K562 (cell line): ENCODE data around the gene TMEM184B. TPM values are rescaled to one million over a fixed set of nuclear protein-coding genes. Genes with fewer than 3 reads are reported as not detected.

Experiments
- CREM ChIP-seq: IDR thresholded peaks from 2 replicates; pipeline ENCODE4 v1.6.1; 2014; ENCODE audit warnings: antibody characterized with exemption, low read depth
- E2F8 ChIP-seq: fragments of 450-650 bp; IDR thresholded peaks from 2 replicates; pipeline ENCODE4 v1.7.1; 2018; ENCODE audit warnings: mild to moderate bottlenecking, low read depth; ENCODE audit not compliant: partially characterized antibody
- ESRRA ChIP-seq: fragments of 450-650 bp; IDR thresholded peaks from 2 replicates; pipeline ENCODE4 v1.6.1; 2014; ENCODE audit warnings: low read depth, mild to moderate bottlenecking, moderate library complexity, borderline replicate concordance
- HCFC1 ChIP-seq: IDR thresholded peaks from 2 replicates; pipeline ENCODE4 v1.6.1; 2012; ENCODE audit warnings: low read depth, low read length, improper control_type of control experiment
- HDAC2 ChIP-seq: fragments of 450-650 bp; IDR thresholded peaks from 2 replicates; pipeline ENCODE4 v1.6.1; 2016; ENCODE audit warnings: mild to moderate bottlenecking
- KLF13 ChIP-seq: fragments of 450-650 bp; IDR thresholded peaks from 2 replicates; pipeline ENCODE4 v1.6.1; 2016; ENCODE audit warnings: missing genetic modification characterization, low read depth, mild to moderate bottlenecking, missing compliant biosample characterization, moderate library complexity, borderline replicate concordance
- KLF16 ChIP-seq: IDR thresholded peaks from 2 replicates; pipeline ENCODE4 v1.6.1; 2016; ENCODE audit warnings: antibody characterized with exemption
- NELFE ChIP-seq: IDR thresholded peaks from 2 replicates; pipeline ENCODE4 v1.6.1; 2011; ENCODE audit warnings: mild to moderate bottlenecking; ENCODE audit not compliant: insufficient read depth, insufficient read length
- NFATC3 ChIP-seq: fragments of 450-650 bp; IDR thresholded peaks from 2 replicates; pipeline ENCODE4 v1.6.1; 2017; ENCODE audit warnings: mild to moderate bottlenecking
- NR2C2 ChIP-seq, 2 experiments: fragments of 200-800 bp in 1 of 2; sonication (Bioruptor generic) in 1 of 2; sonication (generic) in 1 of 2; formaldehyde crosslinking in 1 of 2; IDR thresholded peaks; 2 replicates each; pipeline versions ENCODE4 v1.6.1 to v1.8.0; 2016 to 2022; ENCODE audit warnings: mild to moderate bottlenecking in 1 of 2, missing compliant biosample characterization in 1 of 2, missing genetic modification characterization in 1 of 2, missing genetic modification reagents in 1 of 2
- POLR2B ChIP-seq: fragments of 450-650 bp; IDR thresholded peaks from 2 replicates; pipeline ENCODE4 v1.6.1; 2018; ENCODE audit warnings: low read depth; ENCODE audit not compliant: partially characterized antibody
- POLR3A ChIP-seq: IDR thresholded peaks from 2 replicates; pipeline ENCODE4 v1.6.1; 2011; ENCODE audit warnings: borderline replicate concordance, mild to moderate bottlenecking, moderate library complexity; ENCODE audit not compliant: insufficient read length, insufficient read depth; ENCODE audit errors: extremely low read depth
- PYGO2 ChIP-seq: fragments of 450-650 bp; IDR thresholded peaks from 2 replicates; pipeline ENCODE4 v1.6.1; 2016; ENCODE audit warnings: mild to moderate bottlenecking, missing genetic modification characterization, moderate library complexity, missing compliant biosample characterization
- SAFB2 ChIP-seq: fragments of 200-400 bp; formaldehyde crosslinking; IDR thresholded peaks from 2 replicates; pipeline ENCODE4 v1.6.1; 2018; ENCODE audit warnings: borderline replicate concordance, low read length, low read depth, moderate library complexity; ENCODE audit not compliant: severe bottlenecking
- TGIF2 ChIP-seq: sonication (generic); formaldehyde crosslinking; IDR thresholded peaks from 2 replicates; pipeline ENCODE4 v1.8.1; 2022; ENCODE audit warnings: mild to moderate bottlenecking, missing genetic modification reagents, moderate library complexity
- TOE1 ChIP-seq, 2 experiments: fragments of 450-650 bp in 1 of 2; sonication (generic) in 1 of 2; formaldehyde crosslinking in 1 of 2; IDR thresholded peaks; 2 replicates each; pipeline versions ENCODE4 v1.7.1 to v1.8.0; 2016 to 2022; ENCODE audit warnings: borderline replicate concordance in 2 of 2, mild to moderate bottlenecking in 2 of 2, antibody characterized with exemption in 1 of 2, inconsistent platforms in 1 of 2, low read depth in 1 of 2, missing genetic modification reagents in 1 of 2, moderate library complexity in 1 of 2
- U2AF2 ChIP-seq: fragments of 200-400 bp; formaldehyde crosslinking; optimal IDR thresholded peaks from 2 replicates; pipeline ENCODE3; 2017; ENCODE audit warnings: low read depth, mild to moderate bottlenecking, low read length
- ZBTB43 ChIP-seq: sonication (generic); formaldehyde crosslinking; IDR thresholded peaks from 2 replicates; pipeline ENCODE4 v1.8.0; 2023; ENCODE audit warnings: mild to moderate bottlenecking, missing genetic modification reagents
- ZNF41 ChIP-seq: fragments of 250-450 bp; sonication (Bioruptor Pico); conservative IDR thresholded peaks from 2 replicates; pipeline ENCODE4 v1.4.0; 2020; ENCODE audit warnings: mild to moderate bottlenecking
- ZNF586 ChIP-seq: fragments of 450-650 bp; formaldehyde crosslinking; conservative IDR thresholded peaks from 2 replicates; pipeline ENCODE4 v1.4.0; 2020; ENCODE audit warnings: mild to moderate bottlenecking, moderate library complexity
- polyA plus RNA-seq, 8 experiments: library from polyadenylated mRNA; depleted of rRNA in 4 of 8; stranded (reverse) in 5 of 8; unstranded in 3 of 8; fragments of >200 nt; fragmentation: Nextera tagmentation in 2 of 8; fragmentation: Illumina TruSeq in 1 of 8; extraction: Ambion mirVana in 2 of 8; extraction: Trizol in 1 of 8; gene quantifications; 2 replicates each; pipeline versions ENCODE4 v1.2.1 to v1.2.3, GENCODE V29; 2011 to 2014; ENCODE audit warnings: inconsistent platforms in 1 of 8, missing spikeins in 1 of 8
- total RNA-seq, 7 experiments: library from RNA; depleted of rRNA in 6 of 7; stranded (reverse); fragments of >200 nt in 6 of 7; fragmentation: Illumina TruSeq in 2 of 7; extraction: Trizol in 2 of 7; gene quantifications; 2 replicates each; pipeline versions ENCODE4 v1.2.1 to v1.2.3, GENCODE V29; 2011 to 2021; ENCODE audit warnings: low replicate concordance in 1 of 7

Gene TMEM184B
- total and polyA plus RNA-seq, 9 of the 15 experiments (the other 6 are each of a cell fraction or from before 2014, with no cell fraction given) = 0.31 to 25.1 (median 6.2) TPM

GRCh38 chr22:38214302-38215056 is 58.3 kb downstream of the TMEM184B start (continued):
- no peak for TF ChIP-seq ZBTB43
- TF ChIP-seq E2F8 = no peak
- TF ChIP-seq ZNF41 (CRISPR knock-in tag) = no peak
- peak; percentile 29; the same call in 1 of the 2 replicates for TF ChIP-seq CREM
- no peak for TF ChIP-seq NFATC3
- no peak for TF ChIP-seq POLR3A
- no peak for TF ChIP-seq NELFE
- TF ChIP-seq ZNF586 (CRISPR knock-in tag) = no peak
- TF ChIP-seq NR2C2 (CRISPR knock-in tag; IDR thresholded peaks at IDR 0.05) = 0 out of 2 replicates have a peak, but pooled peaks have one; percentile 34
- TF ChIP-seq NR2C2 (tag; IDR thresholded peaks at IDR 0.05) = no peak
- no peak; the same call in 1 of the 2 replicates for TF ChIP-seq ESRRA
- TF ChIP-seq PYGO2 (tag) = no peak
- TF ChIP-seq KLF16 = no peak
- no peak for TF ChIP-seq TOE1 (IDR thresholded peaks at IDR 0.05; ENCODE audit: borderline replicate concordance)
- 0 out of 2 replicates have a peak, but pooled peaks have one; percentile 24 for TF ChIP-seq TOE1 (CRISPR knock-in tag; IDR thresholded peaks at IDR 0.05; ENCODE audit: borderline replicate concordance, low read depth)
- 0 out of 2 replicates have a peak, but pooled peaks have one; percentile 16 for TF ChIP-seq HDAC2
- peak; percentile 39; the same call in 1 of the 2 replicates for TF ChIP-seq KLF13
- no peak for TF ChIP-seq U2AF2
- no peak for TF ChIP-seq POLR2B
- no peak for TF ChIP-seq TGIF2 (CRISPR knock-in tag)
- no peak for TF ChIP-seq HCFC1
- TF ChIP-seq SAFB2 = no peak
